HEK293 (cell line): ENCODE measurements around the gene ITPR2.

ENCODE experiments used
- SP2 ChIP-seq: fragments of 450-650 bp; formaldehyde crosslinking; IDR thresholded peaks from 2 replicates; pipeline ENCODE4 v1.5.1; 2016; ENCODE audit warnings: missing biosample characterization, missing genetic modification characterization
- ZBTB21 ChIP-seq: fragments of 450-650 bp; formaldehyde crosslinking; IDR thresholded peaks from 2 replicates; pipeline ENCODE4 v1.5.1; 2017; ENCODE audit warnings: missing biosample characterization, missing genetic modification characterization

GRCh38 chr12:26746121-26746714 lies 86.8 kb downstream of the ITPR2 start:
- TF ChIP-seq SP2 (tag by site-specific recombination): no peak
- no peak for TF ChIP-seq ZBTB21 (tag by site-specific recombination)
